ENCODE results near the gene ALDH8A1.

Gene ALDH8A1

DNA sequence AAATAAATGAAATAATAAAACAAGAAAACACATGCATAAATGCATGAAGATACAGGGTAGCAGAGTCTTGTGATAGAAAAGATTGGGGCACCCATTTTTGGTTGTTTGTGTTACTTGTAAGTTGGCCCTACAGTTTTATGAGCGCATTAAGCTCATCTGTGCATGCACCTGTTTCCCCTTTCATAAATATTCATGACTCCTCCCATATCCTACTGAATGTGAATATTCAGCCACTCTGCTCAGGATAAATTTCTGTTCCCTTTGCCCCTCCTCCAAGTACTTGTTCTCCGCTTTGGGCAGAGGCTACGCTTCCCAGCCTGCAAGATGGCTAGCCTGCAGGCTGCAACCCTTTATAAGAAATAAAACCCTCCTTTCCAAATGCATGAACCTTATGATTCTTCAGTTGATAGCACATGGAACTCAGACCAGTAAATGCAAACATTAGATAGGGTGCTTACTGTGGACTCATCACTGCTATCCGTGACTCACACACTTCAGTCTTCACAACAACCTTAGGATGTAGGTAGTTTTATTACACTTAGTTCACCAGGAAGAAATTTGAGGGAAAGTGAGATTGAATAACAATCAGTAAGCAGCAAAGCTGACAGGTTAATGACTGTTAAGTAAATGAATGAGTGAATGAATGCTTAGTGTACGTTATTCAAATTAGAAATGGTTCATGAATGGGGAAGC, 15.0 kb downstream of the ALDH8A1 start:
- Histone ChIP-seq H3K9me3 (ENCODE audit: control insufficient read depth, insufficient read depth, low read length) (no peaks in the 10 kb centered on the region), H3K36me3 (ENCODE audit: control insufficient read depth, insufficient read depth, low read length) (no peaks in the 10 kb centered on the region), H3K27me3 (ENCODE audit: control insufficient read depth, insufficient read depth, low read length) (no peaks in the 10 kb centered on the region), H3K4me1 (ENCODE audit: control insufficient read depth, insufficient read depth, low read length) (no peaks in the 10 kb centered on the region), H3K27ac (ENCODE audit: low read length) (no peak overlapping the region), H3K4me3 (ENCODE audit: low read length) (no peak overlapping the region)
- WGBS (ENCODE audit: insufficient coverage, insufficient read length), result no CpG with 5 or more reads among the region's 5 CpGs
- DNase-seq (ENCODE audit: low read depth, low spot score), result no peak

DNA sequence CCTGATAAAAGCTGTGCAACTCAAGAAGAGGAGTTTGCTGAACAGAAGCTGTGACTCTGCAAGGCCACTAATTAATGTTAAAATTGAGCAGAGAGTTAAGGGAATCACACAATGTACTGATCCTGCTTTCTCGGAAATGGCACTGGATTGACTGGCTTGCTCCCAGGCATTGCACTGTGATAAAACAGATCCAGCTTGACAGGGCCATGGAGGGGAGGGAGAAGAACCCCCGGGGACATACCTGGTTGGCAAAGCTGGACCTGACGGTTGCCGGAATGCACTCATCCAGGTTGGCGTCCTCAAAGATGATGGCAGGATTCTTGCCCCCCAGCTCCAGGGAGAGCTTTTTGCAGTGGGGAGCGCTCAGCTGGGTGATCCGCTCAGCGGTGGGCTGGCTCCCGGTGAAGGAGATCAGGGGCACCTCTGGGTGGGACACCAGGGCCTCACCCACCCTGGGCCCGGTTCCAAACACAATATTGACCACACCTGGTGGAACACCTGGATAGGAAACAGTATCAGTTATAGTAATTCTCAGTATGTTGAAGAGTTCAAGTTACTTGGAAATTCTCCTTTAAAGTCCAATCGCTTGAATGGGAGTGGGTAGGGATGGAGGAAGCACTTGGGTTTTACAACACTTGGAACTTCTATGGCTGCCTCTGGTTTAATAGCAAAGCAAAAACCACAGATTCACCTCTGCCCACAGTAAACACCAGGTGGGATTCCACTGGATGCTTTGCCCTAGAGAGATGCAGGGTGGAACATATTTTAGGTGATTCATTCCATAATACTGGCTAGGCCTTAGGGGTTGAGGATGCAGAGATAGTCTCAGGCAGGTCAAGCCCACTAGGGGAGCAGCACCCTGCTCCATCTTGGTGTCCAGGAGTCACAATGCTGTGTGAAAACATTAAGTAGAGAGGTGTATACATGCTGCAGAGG, 17.1 kb downstream of the ALDH8A1 start:
- WGBS (ENCODE audit: insufficient coverage, insufficient read length), result no CpG with 5 or more reads among the region's 11 CpGs
- Histone ChIP-seq H3K36me3 (ENCODE audit: control insufficient read depth, insufficient read depth, low read length) (no peaks in the 10 kb centered on the region), H3K9me3 (ENCODE audit: control insufficient read depth, insufficient read depth, low read length) (no peaks in the 10 kb centered on the region), H3K27ac (ENCODE audit: low read length) (no peak overlapping the region), H3K27me3 (ENCODE audit: control insufficient read depth, insufficient read depth, low read length) (no peaks in the 10 kb centered on the region), H3K4me3 (ENCODE audit: low read length) (no peak overlapping the region), H3K4me1 (ENCODE audit: control insufficient read depth, insufficient read depth, low read length) (no peaks in the 10 kb centered on the region)
- DNase-seq (ENCODE audit: low read depth, low spot score), result no peak

DNA sequence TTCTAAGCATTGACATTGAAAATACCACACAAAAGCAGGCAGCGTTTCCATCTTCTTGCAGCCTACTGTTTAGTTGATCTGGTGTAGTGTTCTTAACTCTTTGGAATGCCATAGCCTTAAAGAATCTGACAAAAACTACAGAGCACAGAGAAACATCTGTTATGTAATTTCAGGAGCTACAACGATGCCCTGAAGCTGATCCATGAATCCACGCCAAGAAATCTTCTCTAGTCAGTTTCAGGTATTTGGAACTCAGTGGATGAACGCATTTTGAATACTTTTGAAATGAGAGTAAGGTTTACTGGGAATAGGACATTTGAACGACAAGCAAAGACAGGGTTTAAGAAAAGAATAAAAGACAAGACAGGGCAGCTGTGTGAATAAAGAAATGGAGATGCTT, 17.8 kb downstream of the ALDH8A1 start:
- no peaks in the 10 kb centered on the region for H3K9me3 ChIP-seq (ENCODE audit: control insufficient read depth, insufficient read depth, low read length)
- no peak for DNase-seq (ENCODE audit: low read depth, low spot score)
- H3K36me3 ChIP-seq (ENCODE audit: control insufficient read depth, insufficient read depth, low read length), result no peaks in the 10 kb centered on the region
- no peak overlapping the region for H3K27ac ChIP-seq (ENCODE audit: low read length)
- no peaks in the 10 kb centered on the region for H3K27me3 ChIP-seq (ENCODE audit: control insufficient read depth, insufficient read depth, low read length)
- no CpG with 5 or more reads among the region's 5 CpGs for WGBS (ENCODE audit: insufficient coverage, insufficient read length)
- no peak overlapping the region for H3K4me3 ChIP-seq (ENCODE audit: low read length)
- H3K4me1 ChIP-seq (ENCODE audit: control insufficient read depth, insufficient read depth, low read length), result no peaks in the 10 kb centered on the region

DNA sequence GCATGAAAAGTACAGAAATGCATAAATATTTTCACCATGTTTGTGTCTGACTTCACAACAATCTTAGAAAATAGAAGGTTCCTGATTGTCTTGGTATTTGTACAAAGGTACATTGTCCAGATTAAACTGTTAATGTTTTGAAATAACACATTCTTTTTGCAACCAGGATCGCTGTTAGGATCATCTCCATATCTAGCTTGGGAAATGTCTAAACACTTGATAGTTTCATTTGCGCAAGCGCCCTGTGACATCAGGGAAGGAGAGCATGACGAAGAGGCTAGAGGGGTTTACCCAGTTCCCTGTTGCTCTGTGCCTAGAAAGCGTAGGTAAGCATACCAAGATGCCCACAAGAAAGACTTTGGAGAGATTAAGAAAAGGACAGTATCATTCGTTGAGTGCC, 19.4 kb downstream of the ALDH8A1 start:
- H3K4me1 ChIP-seq (ENCODE audit: control insufficient read depth, insufficient read depth, low read length), result no peaks in the 10 kb centered on the region
- H3K4me3 ChIP-seq (ENCODE audit: low read length), result no peak overlapping the region
- WGBS (ENCODE audit: insufficient coverage, insufficient read length), result no CpG with 5 or more reads among the region's 6 CpGs
- no peaks in the 10 kb centered on the region for H3K9me3 ChIP-seq (ENCODE audit: control insufficient read depth, insufficient read depth, low read length)
- no peak overlapping the region for H3K27ac ChIP-seq (ENCODE audit: low read length)
- H3K36me3 ChIP-seq (ENCODE audit: control insufficient read depth, insufficient read depth, low read length), result no peaks in the 10 kb centered on the region
- no peak for DNase-seq (ENCODE audit: low read depth, low spot score)
- H3K27me3 ChIP-seq (ENCODE audit: control insufficient read depth, insufficient read depth, low read length), result no peaks in the 10 kb centered on the region

DNA sequence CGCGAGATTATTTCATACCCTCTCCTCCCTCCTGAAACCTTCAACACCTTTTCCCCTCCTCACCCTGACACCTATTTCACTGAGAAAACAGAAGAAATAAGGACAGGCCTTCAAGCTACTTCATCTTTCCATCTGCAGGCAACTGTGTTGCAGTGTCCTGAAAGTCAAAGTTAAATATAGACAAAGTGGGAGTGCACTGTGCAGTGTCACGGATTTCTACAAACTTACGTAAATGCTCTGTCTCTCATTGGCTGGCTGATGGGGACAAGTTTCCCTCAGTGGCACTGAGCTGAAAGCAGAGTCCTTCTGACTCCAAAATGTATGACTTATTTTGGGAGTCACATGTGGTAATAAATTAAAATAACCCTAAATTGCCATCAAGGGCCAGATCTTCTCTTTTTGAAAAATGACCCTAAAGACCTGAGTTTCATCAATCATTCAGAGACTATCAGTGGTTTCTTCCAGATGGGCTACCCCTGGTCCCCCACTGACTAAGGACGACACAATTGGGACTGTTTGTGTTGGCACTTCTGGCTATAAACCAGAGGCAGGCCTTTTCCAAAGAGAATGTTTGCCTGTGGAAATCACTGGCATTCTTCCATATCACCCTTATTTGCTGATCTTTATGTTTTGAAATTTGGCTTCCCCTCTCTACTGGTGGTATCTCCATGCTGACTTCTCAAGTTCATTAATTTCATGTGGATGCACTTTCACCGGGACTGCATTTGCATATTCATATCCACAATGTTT, 21.6 kb downstream of the ALDH8A1 start:
- H3K27ac ChIP-seq (ENCODE audit: low read length), result no peak overlapping the region
- no peak overlapping the region for H3K4me3 ChIP-seq (ENCODE audit: low read length)
- H3K4me1 ChIP-seq (ENCODE audit: control insufficient read depth, insufficient read depth, low read length), result no peaks in the 10 kb centered on the region
- H3K36me3 ChIP-seq (ENCODE audit: control insufficient read depth, insufficient read depth, low read length), result no peaks in the 10 kb centered on the region
- no peaks in the 10 kb centered on the region for H3K27me3 ChIP-seq (ENCODE audit: control insufficient read depth, insufficient read depth, low read length)
- no peaks in the 10 kb centered on the region for H3K9me3 ChIP-seq (ENCODE audit: control insufficient read depth, insufficient read depth, low read length)
- DNase-seq (ENCODE audit: low read depth, low spot score), result no peak
- no CpG with 5 or more reads among the region's 6 CpGs for WGBS (ENCODE audit: insufficient coverage, insufficient read length)

DNA sequence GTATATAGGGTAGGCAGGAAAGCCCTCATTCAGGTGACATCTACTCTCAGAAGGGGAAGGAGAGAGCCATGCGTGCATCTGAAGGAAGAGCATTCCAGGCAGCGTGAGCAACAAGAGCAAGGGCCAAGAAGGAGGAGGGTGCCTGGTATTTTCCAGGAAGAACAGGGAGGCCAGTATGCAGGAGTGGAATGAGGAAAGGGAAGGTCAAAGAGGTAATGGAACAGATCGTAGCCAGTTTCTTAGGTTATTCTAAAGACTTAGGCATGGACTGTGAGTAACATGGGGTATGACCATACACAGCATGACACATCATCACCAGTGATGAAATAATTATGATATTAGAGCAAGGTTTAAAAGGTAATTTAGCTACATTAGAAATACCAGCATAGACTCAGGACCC, 24.1 kb downstream of the ALDH8A1 start:
- Histone ChIP-seq H3K9me3 (ENCODE audit: control insufficient read depth, insufficient read depth, low read length) (no peaks in the 10 kb centered on the region), H3K4me1 (ENCODE audit: control insufficient read depth, insufficient read depth, low read length) (no peaks in the 10 kb centered on the region), H3K27me3 (ENCODE audit: control insufficient read depth, insufficient read depth, low read length) (no peaks in the 10 kb centered on the region), H3K27ac (ENCODE audit: low read length) (no peak overlapping the region), H3K36me3 (ENCODE audit: control insufficient read depth, insufficient read depth, low read length) (no peaks in the 10 kb centered on the region), H3K4me3 (ENCODE audit: low read length) (no peak overlapping the region)
- WGBS (ENCODE audit: insufficient coverage, insufficient read length), result no CpG with 5 or more reads among the region's 3 CpGs
- no peak for DNase-seq (ENCODE audit: low read depth, low spot score)

DNA sequence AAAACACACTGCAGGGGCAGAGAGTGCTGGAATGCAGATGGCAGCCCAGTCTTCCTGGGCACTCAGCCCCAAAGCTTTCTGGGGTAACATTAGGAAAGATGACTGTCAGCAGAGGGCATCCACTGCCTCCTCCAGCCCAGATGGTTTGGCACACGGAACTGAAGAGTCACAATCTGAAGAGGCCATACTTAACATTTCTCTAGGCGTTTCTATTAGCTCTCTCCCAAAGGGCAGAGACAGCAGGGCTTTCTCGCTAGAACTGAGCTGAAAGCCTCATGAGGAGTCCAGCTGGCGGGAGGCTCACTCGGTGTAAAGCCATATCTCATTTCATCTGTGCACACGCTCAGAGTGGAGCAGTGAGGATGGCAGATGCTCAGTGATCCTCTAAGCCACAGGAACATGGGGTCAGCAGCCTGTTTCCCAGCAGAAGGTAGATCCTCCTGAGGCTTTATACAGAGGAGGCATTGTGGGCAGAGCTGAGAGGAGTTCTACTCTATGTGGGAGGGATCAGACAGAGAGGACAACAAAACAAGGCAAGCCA, 28.1 kb downstream of the ALDH8A1 start:
- WGBS (ENCODE audit: insufficient coverage, insufficient read length), result no CpG with 5 or more reads among the region's 6 CpGs
- Histone ChIP-seq H3K27ac (ENCODE audit: low read length) (no peak overlapping the region), H3K27me3 (ENCODE audit: control insufficient read depth, insufficient read depth, low read length) (no peaks in the 10 kb centered on the region), H3K4me1 (ENCODE audit: control insufficient read depth, insufficient read depth, low read length) (no peaks in the 10 kb centered on the region), H3K36me3 (ENCODE audit: control insufficient read depth, insufficient read depth, low read length) (no peaks in the 10 kb centered on the region), H3K4me3 (ENCODE audit: low read length) (no peak overlapping the region), H3K9me3 (ENCODE audit: control insufficient read depth, insufficient read depth, low read length) (no peaks in the 10 kb centered on the region)
- no peak for DNase-seq (ENCODE audit: low read depth, low spot score)

DNA sequence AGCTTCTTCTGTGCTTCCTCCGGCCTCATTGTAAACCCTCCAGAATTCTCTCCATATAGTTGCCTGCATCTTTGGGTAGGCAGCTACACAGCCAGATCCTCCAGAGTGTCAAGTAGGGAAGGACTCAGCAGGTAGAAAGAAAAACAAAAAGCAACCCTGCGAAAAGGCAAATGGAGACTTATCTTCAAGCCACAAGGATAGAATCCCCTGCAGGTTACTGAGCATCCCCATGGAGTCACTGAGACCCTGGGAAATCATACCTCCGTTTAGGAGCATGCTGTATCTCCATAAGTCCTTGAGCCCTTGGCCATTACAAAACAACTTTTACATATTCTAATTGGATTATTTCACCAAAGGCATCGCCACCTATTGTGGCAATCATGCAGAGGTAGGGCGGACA, 28.6 kb downstream of the ALDH8A1 start:
- no peak for DNase-seq (ENCODE audit: low read depth, low spot score)
- WGBS (ENCODE audit: insufficient coverage, insufficient read length), result no CpG with 5 or more reads among the region's 5 CpGs
- Histone ChIP-seq H3K4me3 (ENCODE audit: low read length) (no peak overlapping the region), H3K9me3 (ENCODE audit: control insufficient read depth, insufficient read depth, low read length) (no peaks in the 10 kb centered on the region), H3K27me3 (ENCODE audit: control insufficient read depth, insufficient read depth, low read length) (no peaks in the 10 kb centered on the region), H3K36me3 (ENCODE audit: control insufficient read depth, insufficient read depth, low read length) (no peaks in the 10 kb centered on the region), H3K4me1 (ENCODE audit: control insufficient read depth, insufficient read depth, low read length) (no peaks in the 10 kb centered on the region), H3K27ac (ENCODE audit: low read length) (no peak overlapping the region)

DNA sequence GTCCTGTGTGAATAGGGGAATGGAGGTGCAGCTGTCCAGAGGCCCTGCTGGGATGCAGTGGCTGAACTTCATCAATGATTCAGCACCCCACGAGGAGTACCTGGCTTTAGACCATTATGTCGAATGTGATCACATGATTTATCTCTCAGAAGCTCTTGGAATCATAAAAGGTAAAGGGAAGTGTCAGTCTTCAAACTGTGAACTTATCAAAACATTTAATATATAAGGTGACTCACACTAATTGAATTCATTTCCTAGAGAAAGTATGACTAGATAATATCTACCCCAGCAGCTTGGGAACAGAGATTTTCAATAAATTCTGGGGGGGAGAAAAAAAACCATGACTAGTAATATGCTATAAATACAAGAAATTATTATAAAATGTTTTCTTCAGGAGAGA, 29.5 kb downstream of the ALDH8A1 start:
- no peaks in the 10 kb centered on the region for H3K27me3 ChIP-seq (ENCODE audit: control insufficient read depth, insufficient read depth, low read length)
- H3K36me3 ChIP-seq (ENCODE audit: control insufficient read depth, insufficient read depth, low read length), result no peaks in the 10 kb centered on the region
- H3K9me3 ChIP-seq (ENCODE audit: control insufficient read depth, insufficient read depth, low read length), result no peaks in the 10 kb centered on the region
- WGBS (ENCODE audit: insufficient coverage, insufficient read length), result no CpG with 5 or more reads among the region's 2 CpGs
- H3K27ac ChIP-seq (ENCODE audit: low read length), result no peak overlapping the region
- no peak for DNase-seq (ENCODE audit: low read depth, low spot score)
- no peaks in the 10 kb centered on the region for H3K4me1 ChIP-seq (ENCODE audit: control insufficient read depth, insufficient read depth, low read length)
- H3K4me3 ChIP-seq (ENCODE audit: low read length), result no peak overlapping the region

DNA sequence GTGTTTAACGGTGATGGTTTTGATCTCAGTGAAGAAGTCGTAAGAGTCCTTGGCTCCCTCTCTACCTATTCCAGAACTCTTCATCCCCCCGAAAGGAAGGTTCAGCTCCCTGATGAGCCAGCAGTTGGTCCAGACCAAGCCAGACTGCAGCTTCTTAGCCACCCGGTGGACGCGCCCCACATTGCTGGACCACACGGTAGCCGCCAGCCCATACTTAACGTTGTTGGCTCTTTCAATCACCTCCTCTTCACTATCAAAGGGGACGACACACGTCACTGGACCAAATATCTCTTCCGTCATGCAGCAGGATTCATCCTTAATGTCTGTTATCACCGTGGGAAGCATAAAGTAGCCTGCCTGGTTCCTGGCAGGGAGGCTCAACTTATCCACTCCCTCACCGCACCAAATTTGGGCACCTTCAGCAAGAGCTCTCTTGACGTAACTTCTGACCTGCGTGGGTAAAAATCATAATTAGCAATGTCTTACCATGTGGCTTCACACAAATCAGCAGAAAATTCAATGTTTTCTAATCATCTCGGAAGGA, 31.4 kb downstream of the ALDH8A1 start:
- WGBS (ENCODE audit: insufficient coverage, insufficient read length), result no CpG with 5 or more reads among the region's 17 CpGs
- Histone ChIP-seq H3K36me3 (ENCODE audit: control insufficient read depth, insufficient read depth, low read length) (no peaks in the 10 kb centered on the region), H3K27ac (ENCODE audit: low read length) (no peak overlapping the region)

More for the DNA sequence above, 31.4 kb downstream of the ALDH8A1 start:
- Histone ChIP-seq H3K4me3 (ENCODE audit: low read length) (no peak overlapping the region), H3K27me3 (ENCODE audit: control insufficient read depth, insufficient read depth, low read length) (no peaks in the 10 kb centered on the region), H3K9me3 (ENCODE audit: control insufficient read depth, insufficient read depth, low read length) (no peaks in the 10 kb centered on the region), H3K4me1 (ENCODE audit: control insufficient read depth, insufficient read depth, low read length) (no peaks in the 10 kb centered on the region)
- no peak for DNase-seq (ENCODE audit: low read depth, low spot score)

Data from iPS DF 6.9 (cell line).